Keratinocyte (primary cell): ENCODE data around the gene PIEZO1. TPM values are rescaled to one million over a fixed set of nuclear protein-coding genes. Genes with fewer than 3 reads are reported as not detected.

Source experiments
- DNase-seq: peaks from one replicate; pipeline ENCODE4 v3.0.0-alpha.2; 2011; ENCODE audit warnings: low read depth, missing footprints, low spot score
- FAIRE-seq: peaks from 2 replicates; lab custom pipeline; 2011; peaks lifted over from hg19 to GRCh38; lab: Jason Lieb, UNC
- H2AFZ ChIP-seq: 2 replicates; pipeline ENCODE4 v1.6.0; 2012; ENCODE audit warnings: low read length, control low read depth, inconsistent platforms; ENCODE audit not compliant: control insufficient read depth
- H3K27ac ChIP-seq: 2 replicates; pipeline ENCODE4 v1.5.1; 2011; ENCODE audit warnings: low read length; ENCODE audit not compliant: control insufficient read depth, insufficient read depth
- H3K27me3 ChIP-seq: 3 replicates; pipeline ENCODE4 v1.6.0; 2011; ENCODE audit warnings: low read length; ENCODE audit not compliant: control insufficient read depth, insufficient read depth; ENCODE audit errors: extremely low read depth
- H3K36me3 ChIP-seq, 2 experiments: 2 replicates in 1 of 2; 3 replicates in 1 of 2; pipeline ENCODE4 v1.5.1; 2011; ENCODE audit warnings: low read length in 2 of 2, mild to moderate bottlenecking in 1 of 2; ENCODE audit not compliant: control insufficient read depth in 2 of 2, insufficient read depth in 2 of 2; ENCODE audit errors: extremely low read depth in 1 of 2
- H3K4me1 ChIP-seq: 3 replicates; pipeline ENCODE4 v1.5.1; 2011; ENCODE audit warnings: low read length; ENCODE audit not compliant: control insufficient read depth, insufficient read depth; ENCODE audit errors: extremely low read depth
- H3K4me2 ChIP-seq: 3 replicates; pipeline ENCODE4 v1.6.0; 2011; ENCODE audit warnings: low read depth, low read length; ENCODE audit not compliant: control insufficient read depth, insufficient read depth; ENCODE audit errors: extremely low read depth
- H3K4me3 ChIP-seq, 3 experiments: fragments of 200-600 bp in 1 of 3; sonication (generic) in 1 of 3; 2 replicates in 2 of 3; 3 replicates in 1 of 3; pipeline ENCODE4 v1.5.1; 2011 to 2016; ENCODE audit warnings: low read length in 3 of 3, mild to moderate bottlenecking in 3 of 3, control low read depth in 2 of 3, inconsistent platforms in 1 of 3, low read depth in 1 of 3, mixed read lengths in 1 of 3, mixed run types in 1 of 3, moderate library complexity in 1 of 3; ENCODE audit not compliant: control insufficient read depth in 2 of 3, insufficient read depth in 2 of 3; ENCODE audit errors: extremely low read depth in 1 of 3
- H3K79me2 ChIP-seq: 2 replicates; pipeline ENCODE4 v1.6.0; 2012; ENCODE audit warnings: low read length; ENCODE audit not compliant: control insufficient read depth, insufficient read depth
- H3K9ac ChIP-seq: 3 replicates; pipeline ENCODE4 v1.6.0; 2011; ENCODE audit warnings: low read length; ENCODE audit not compliant: control insufficient read depth, insufficient read depth; ENCODE audit errors: extremely low read depth
- H3K9me1 ChIP-seq: 3 replicates; pipeline ENCODE4 v1.6.0; 2011; ENCODE audit warnings: low read length; ENCODE audit not compliant: control insufficient read depth, insufficient read depth; ENCODE audit errors: extremely low read depth
- H3K9me3 ChIP-seq: 2 replicates; pipeline ENCODE4 v1.5.1; 2012; ENCODE audit warnings: low read depth, low read length; ENCODE audit not compliant: control insufficient read depth
- H4K20me1 ChIP-seq: 3 replicates; pipeline ENCODE4 v1.6.0; 2011; ENCODE audit warnings: low read length; ENCODE audit not compliant: control insufficient read depth, insufficient read depth; ENCODE audit errors: extremely low read depth
- CTCF ChIP-seq, 3 experiments: IDR thresholded peaks in 1 of 3; conservative IDR thresholded peaks in 1 of 3; optimal IDR thresholded peaks in 1 of 3; 2 replicates in 2 of 3; 3 replicates in 1 of 3; pipeline versions ENCODE3 to v1.5.1; 2011; ENCODE audit warnings: low read length in 3 of 3, mild to moderate bottlenecking in 3 of 3, moderate library complexity in 2 of 3, control low read depth in 1 of 3, inconsistent platforms in 1 of 3; ENCODE audit not compliant: insufficient read depth in 2 of 3; ENCODE audit errors: extremely low read depth in 1 of 3
- EZH2 ChIP-seq: IDR thresholded peaks from one replicate; pipeline ENCODE4 v1.6.1; 2012; ENCODE audit warnings: inconsistent platforms, mild to moderate bottlenecking, low read length, moderate library complexity
- dilution Hi-C: fragments of 300-500 bp; cut with MboI; formaldehyde crosslinking; loops from one replicate; pipeline ENCODE4 v1.7.0; 2020; ENCODE audit warnings: low sequenced_read_pairs; ENCODE audit not compliant: extremely low pct_ligation_motif_present
- polyA plus RNA-seq, 5 experiments: library from polyadenylated mRNA; depleted of rRNA in 3 of 5; stranded (reverse) in 3 of 5; stranded (forward) in 1 of 5; unstranded in 1 of 5; fragments of >200 nt; gene quantifications; 1 replicate in 1 of 5; 2 replicates in 3 of 5; 3 replicates in 1 of 5; pipeline versions ENCODE4 v1.2.1 to v1.2.3, GENCODE V29; 2011 to 2012; ENCODE audit warnings: missing spikeins in 2 of 5, low read depth in 1 of 5, low replicate concordance in 1 of 5

PIEZO1 gene
- polyA plus RNA-seq, 1 donor (not counting 4 experiments of a cell fraction or from before 2014, with no cell fraction given) = 62.8 TPM

GRCh38 chr16:88809068-88809675 lies 24.2 kb upstream of the PIEZO1 start:
- FAIRE-seq (no peak), DNase-seq (no peak)
- H3K9me1 ChIP-seq = peaks cover 4% of the 10 kb centered on the region
- H3K4me2 ChIP-seq = peak overlapping the region; percentile 96
- dilution Hi-C loops = no loop called here
- H3K4me3 ChIP-seq = no peak overlapping the region
- peaks cover 13 to 19% of the 10 kb centered on the region in 2 experiments for H3K36me3 ChIP-seq
- peaks cover 29% of the 10 kb centered on the region for H3K79me2 ChIP-seq
- no peak overlapping the region for H3K27ac ChIP-seq
- no peaks in the 10 kb centered on the region for H3K27me3 ChIP-seq
- no peak overlapping the region for H2AFZ ChIP-seq
- H3K9ac ChIP-seq = no peak overlapping the region
- H3K9me3 ChIP-seq = no peaks in the 10 kb centered on the region
- peaks cover 2% of the 10 kb centered on the region for H4K20me1 ChIP-seq
- TF ChIP-seq EZH2 = no peak
- no peak for TF ChIP-seq CTCF (optimal IDR thresholded peaks at IDR 0.05 in 1 of 3, IDR thresholded peaks at IDR 0.05 in 1 of 3, conservative IDR thresholded peaks at IDR 0.05 in 1 of 3; ENCODE audit: extremely low read depth in 1 of 3, insufficient read depth in 2 of 3, low read length in 3 of 3)
- peaks cover 30% of the 10 kb centered on the region for H3K4me1 ChIP-seq

- H3K9me1 ChIP-seq = peaks cover 4% of the 10 kb centered on the region
- peaks cover 30% of the 10 kb centered on the region for H3K79me2 ChIP-seq
- peaks cover 13 to 19% of the 10 kb centered on the region in 2 experiments for H3K36me3 ChIP-seq
- DNase-seq = no peak
- TF ChIP-seq EZH2 = no peak
- no peak for TF ChIP-seq CTCF (optimal IDR thresholded peaks at IDR 0.05 in 1 of 3, IDR thresholded peaks at IDR 0.05 in 1 of 3, conservative IDR thresholded peaks at IDR 0.05 in 1 of 3; ENCODE audit: extremely low read depth in 1 of 3, insufficient read depth in 2 of 3, low read length in 3 of 3)
- peaks cover 2% of the 10 kb centered on the region for H4K20me1 ChIP-seq
- H3K27me3 ChIP-seq = no peaks in the 10 kb centered on the region
- no peak overlapping the region for H3K27ac ChIP-seq
- dilution Hi-C loops = no loop called here
- H3K4me3 ChIP-seq = no peak overlapping the region
- FAIRE-seq = no peak
- no peak overlapping the region for H3K4me2 ChIP-seq
- no peaks in the 10 kb centered on the region for H3K9me3 ChIP-seq
- no peak overlapping the region for H3K9ac ChIP-seq
- no peak overlapping the region for H2AFZ ChIP-seq
- H3K4me1 ChIP-seq = peaks cover 30% of the 10 kb centered on the region
Observed at GRCh38 chr16:88807626-88808453, 22.8 kb upstream of the PIEZO1 start.
